HEK293 (cell line): ENCODE measurements around the gene NF2.
A peak's percentile ranks its signal among the peaks of the same experiment; 100 is the strongest.

Experiments
- HOXC10 ChIP-seq: sonication (generic); formaldehyde crosslinking; IDR thresholded peaks from 2 replicates; pipeline ENCODE4 v1.8.1; 2023; ENCODE audit warnings: mild to moderate bottlenecking, missing genetic modification reagents
- SCRT1 ChIP-seq: fragments of 450-650 bp; formaldehyde crosslinking; IDR thresholded peaks from 2 replicates; pipeline ENCODE4 v1.5.1; 2016; ENCODE audit warnings: missing biosample characterization, missing genetic modification characterization, borderline replicate concordance
- WT1 ChIP-seq: fragments of 450-650 bp; formaldehyde crosslinking; IDR thresholded peaks from 2 replicates; pipeline ENCODE4 v1.5.1; 2016; ENCODE audit warnings: missing biosample characterization, missing genetic modification characterization
- ZBTB17 ChIP-seq: fragments of 450-650 bp; formaldehyde crosslinking; IDR thresholded peaks from 2 replicates; pipeline ENCODE4 v1.5.1; 2016; ENCODE audit warnings: missing biosample characterization, missing genetic modification characterization
- ZBTB21 ChIP-seq: fragments of 450-650 bp; formaldehyde crosslinking; IDR thresholded peaks from 2 replicates; pipeline ENCODE4 v1.5.1; 2017; ENCODE audit warnings: missing biosample characterization, missing genetic modification characterization
- ZIC2 ChIP-seq: fragments of 450-650 bp; formaldehyde crosslinking; IDR thresholded peaks from 2 replicates; pipeline ENCODE4 v1.5.1; 2016; ENCODE audit warnings: missing biosample characterization, missing genetic modification characterization
- ZNF23 ChIP-seq: fragments of 450-650 bp; formaldehyde crosslinking; IDR thresholded peaks from 2 replicates; pipeline ENCODE4 v1.5.1; 2016; ENCODE audit warnings: missing biosample characterization, missing genetic modification characterization, borderline replicate concordance
- ZNF239 ChIP-seq: fragments of 450-650 bp; formaldehyde crosslinking; IDR thresholded peaks from 2 replicates; pipeline ENCODE4 v1.5.1; 2016; ENCODE audit warnings: missing biosample characterization, missing genetic modification characterization
- ZNF37A ChIP-seq: fragments of 450-650 bp; IDR thresholded peaks from 2 replicates; pipeline ENCODE4 v1.5.1; 2018; ENCODE audit warnings: missing biosample characterization, missing genetic modification characterization
- ZNF391 ChIP-seq: fragments of 450-650 bp; formaldehyde crosslinking; IDR thresholded peaks from 2 replicates; pipeline ENCODE4 v1.5.1; 2016; ENCODE audit warnings: low read depth, missing biosample characterization, missing genetic modification characterization, borderline replicate concordance
- ZNF426 ChIP-seq: fragments of 450-650 bp; formaldehyde crosslinking; IDR thresholded peaks from 2 replicates; pipeline ENCODE4 v1.5.1; 2017; ENCODE audit warnings: missing biosample characterization, missing genetic modification characterization, mild to moderate bottlenecking, inconsistent platforms, moderate library complexity
- ZNF623 ChIP-seq: fragments of 450-650 bp; formaldehyde crosslinking; IDR thresholded peaks from 2 replicates; pipeline ENCODE4 v1.5.1; 2016; ENCODE audit warnings: missing biosample characterization, missing genetic modification characterization
- ZNF654 ChIP-seq: fragments of 450-650 bp; formaldehyde crosslinking; IDR thresholded peaks from 2 replicates; pipeline ENCODE4 v1.5.1; 2016; ENCODE audit warnings: low read depth, missing biosample characterization, missing genetic modification characterization
- ZNF658 ChIP-seq: fragments of 450-650 bp; formaldehyde crosslinking; IDR thresholded peaks from 2 replicates; pipeline ENCODE4; 2016; ENCODE audit warnings: missing biosample characterization, missing genetic modification characterization
- ZNF830 ChIP-seq: fragments of 450-650 bp; IDR thresholded peaks from 2 replicates; pipeline ENCODE4 v1.5.0; 2018; ENCODE audit warnings: missing biosample characterization, missing genetic modification characterization, low read depth, mild to moderate bottlenecking, moderate library complexity
- TF ChIP-seq, protein P1 (sequence below): fragments of 450-650 bp; formaldehyde crosslinking; IDR thresholded peaks from 2 replicates; pipeline ENCODE4 v1.5.1; 2016; ENCODE audit warnings: missing biosample characterization, missing genetic modification characterization
- TF ChIP-seq, protein P2 (sequence below): fragments of 450-650 bp; formaldehyde crosslinking; IDR thresholded peaks from 2 replicates; pipeline ENCODE4 v1.5.1; 2017; ENCODE audit warnings: missing biosample characterization, missing genetic modification characterization
- TF ChIP-seq, protein P3 (sequence below): fragments of 450-650 bp; formaldehyde crosslinking; IDR thresholded peaks from 2 replicates; pipeline ENCODE4 v1.5.1; 2017; ENCODE audit warnings: missing biosample characterization, missing genetic modification characterization
- TF ChIP-seq, protein P4 (sequence below): fragments of 450-650 bp; formaldehyde crosslinking; conservative IDR thresholded peaks from 2 replicates; pipeline ENCODE4 v1.5.1; 2016; ENCODE audit warnings: low read depth, missing biosample characterization, missing genetic modification characterization

The NF2 gene

DNA sequence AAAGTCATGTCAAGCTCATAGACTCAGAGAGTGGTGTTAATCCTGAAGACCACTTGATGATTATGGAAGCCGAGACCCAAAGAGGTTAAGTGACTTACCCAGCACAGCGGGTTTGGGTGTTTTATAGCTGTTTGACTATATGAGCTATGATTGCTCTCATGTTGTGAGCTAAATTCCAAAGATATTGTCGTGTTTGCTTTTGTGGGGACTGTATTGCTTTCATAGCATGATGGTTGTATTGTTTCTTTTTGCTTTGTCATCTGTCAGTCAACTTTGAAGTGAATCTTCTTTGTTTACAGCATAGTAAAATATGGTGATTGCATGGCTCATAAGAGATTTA, 23.7 kb downstream of the NF2 start (continued):
- TF ChIP-seq, protein P1, sequence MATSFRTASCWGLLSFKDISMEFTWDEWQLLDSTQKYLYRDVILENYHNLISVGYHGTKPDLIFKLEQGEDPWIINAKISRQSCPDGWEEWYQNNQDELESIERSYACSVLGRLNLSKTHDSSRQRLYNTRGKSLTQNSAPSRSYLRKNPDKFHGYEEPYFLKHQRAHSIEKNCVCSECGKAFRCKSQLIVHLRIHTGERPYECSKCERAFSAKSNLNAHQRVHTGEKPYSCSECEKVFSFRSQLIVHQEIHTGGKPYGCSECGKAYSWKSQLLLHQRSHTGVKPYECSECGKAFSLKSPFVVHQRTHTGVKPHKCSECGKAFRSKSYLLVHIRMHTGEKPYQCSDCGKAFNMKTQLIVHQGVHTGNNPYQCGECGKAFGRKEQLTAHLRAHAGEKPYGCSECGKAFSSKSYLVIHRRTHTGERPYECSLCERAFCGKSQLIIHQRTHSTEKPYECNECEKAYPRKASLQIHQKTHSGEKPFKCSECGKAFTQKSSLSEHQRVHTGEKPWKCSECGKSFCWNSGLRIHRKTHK (tag by site-specific recombination) = no peak
- peak; percentile 80; the same call in 1 of the 2 replicates for TF ChIP-seq SCRT1 (tag by site-specific recombination)
- TF ChIP-seq ZNF623 (tag by site-specific recombination) = no peak
- TF ChIP-seq ZNF426 (tag by site-specific recombination) = no peak
- TF ChIP-seq ZBTB21 (tag by site-specific recombination) = no peak
- no peak for TF ChIP-seq WT1 (tag by site-specific recombination)
- TF ChIP-seq, protein P2, sequence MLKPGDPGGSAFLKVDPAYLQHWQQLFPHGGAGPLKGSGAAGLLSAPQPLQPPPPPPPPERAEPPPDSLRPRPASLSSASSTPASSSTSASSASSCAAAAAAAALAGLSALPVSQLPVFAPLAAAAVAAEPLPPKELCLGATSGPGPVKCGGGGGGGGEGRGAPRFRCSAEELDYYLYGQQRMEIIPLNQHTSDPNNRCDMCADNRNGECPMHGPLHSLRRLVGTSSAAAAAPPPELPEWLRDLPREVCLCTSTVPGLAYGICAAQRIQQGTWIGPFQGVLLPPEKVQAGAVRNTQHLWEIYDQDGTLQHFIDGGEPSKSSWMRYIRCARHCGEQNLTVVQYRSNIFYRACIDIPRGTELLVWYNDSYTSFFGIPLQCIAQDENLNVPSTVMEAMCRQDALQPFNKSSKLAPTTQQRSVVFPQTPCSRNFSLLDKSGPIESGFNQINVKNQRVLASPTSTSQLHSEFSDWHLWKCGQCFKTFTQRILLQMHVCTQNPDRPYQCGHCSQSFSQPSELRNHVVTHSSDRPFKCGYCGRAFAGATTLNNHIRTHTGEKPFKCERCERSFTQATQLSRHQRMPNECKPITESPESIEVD (tag by site-specific recombination) = no peak
- TF ChIP-seq ZNF658 (tag by site-specific recombination) = no peak
- TF ChIP-seq ZNF654 = no peak
- no peak for TF ChIP-seq ZNF830 (tag by site-specific recombination)
- no peak for TF ChIP-seq ZNF23 (tag by site-specific recombination)
- TF ChIP-seq ZNF239 (tag by site-specific recombination) = no peak
- TF ChIP-seq HOXC10 (CRISPR knock-in tag) = no peak
- no peak for TF ChIP-seq ZNF37A (tag by site-specific recombination)
- TF ChIP-seq ZNF391 (tag by site-specific recombination) = no peak
- TF ChIP-seq, protein P3, sequence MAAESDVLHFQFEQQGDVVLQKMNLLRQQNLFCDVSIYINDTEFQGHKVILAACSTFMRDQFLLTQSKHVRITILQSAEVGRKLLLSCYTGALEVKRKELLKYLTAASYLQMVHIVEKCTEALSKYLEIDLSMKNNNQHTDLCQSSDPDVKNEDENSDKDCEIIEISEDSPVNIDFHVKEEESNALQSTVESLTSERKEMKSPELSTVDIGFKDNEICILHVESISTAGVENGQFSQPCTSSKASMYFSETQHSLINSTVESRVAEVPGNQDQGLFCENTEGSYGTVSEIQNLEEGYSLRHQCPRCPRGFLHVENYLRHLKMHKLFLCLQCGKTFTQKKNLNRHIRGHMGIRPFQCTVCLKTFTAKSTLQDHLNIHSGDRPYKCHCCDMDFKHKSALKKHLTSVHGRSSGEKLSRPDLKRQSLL (tag by site-specific recombination) = no peak
- peak; percentile 92 for TF ChIP-seq ZIC2 (tag by site-specific recombination)
- TF ChIP-seq, protein P4, sequence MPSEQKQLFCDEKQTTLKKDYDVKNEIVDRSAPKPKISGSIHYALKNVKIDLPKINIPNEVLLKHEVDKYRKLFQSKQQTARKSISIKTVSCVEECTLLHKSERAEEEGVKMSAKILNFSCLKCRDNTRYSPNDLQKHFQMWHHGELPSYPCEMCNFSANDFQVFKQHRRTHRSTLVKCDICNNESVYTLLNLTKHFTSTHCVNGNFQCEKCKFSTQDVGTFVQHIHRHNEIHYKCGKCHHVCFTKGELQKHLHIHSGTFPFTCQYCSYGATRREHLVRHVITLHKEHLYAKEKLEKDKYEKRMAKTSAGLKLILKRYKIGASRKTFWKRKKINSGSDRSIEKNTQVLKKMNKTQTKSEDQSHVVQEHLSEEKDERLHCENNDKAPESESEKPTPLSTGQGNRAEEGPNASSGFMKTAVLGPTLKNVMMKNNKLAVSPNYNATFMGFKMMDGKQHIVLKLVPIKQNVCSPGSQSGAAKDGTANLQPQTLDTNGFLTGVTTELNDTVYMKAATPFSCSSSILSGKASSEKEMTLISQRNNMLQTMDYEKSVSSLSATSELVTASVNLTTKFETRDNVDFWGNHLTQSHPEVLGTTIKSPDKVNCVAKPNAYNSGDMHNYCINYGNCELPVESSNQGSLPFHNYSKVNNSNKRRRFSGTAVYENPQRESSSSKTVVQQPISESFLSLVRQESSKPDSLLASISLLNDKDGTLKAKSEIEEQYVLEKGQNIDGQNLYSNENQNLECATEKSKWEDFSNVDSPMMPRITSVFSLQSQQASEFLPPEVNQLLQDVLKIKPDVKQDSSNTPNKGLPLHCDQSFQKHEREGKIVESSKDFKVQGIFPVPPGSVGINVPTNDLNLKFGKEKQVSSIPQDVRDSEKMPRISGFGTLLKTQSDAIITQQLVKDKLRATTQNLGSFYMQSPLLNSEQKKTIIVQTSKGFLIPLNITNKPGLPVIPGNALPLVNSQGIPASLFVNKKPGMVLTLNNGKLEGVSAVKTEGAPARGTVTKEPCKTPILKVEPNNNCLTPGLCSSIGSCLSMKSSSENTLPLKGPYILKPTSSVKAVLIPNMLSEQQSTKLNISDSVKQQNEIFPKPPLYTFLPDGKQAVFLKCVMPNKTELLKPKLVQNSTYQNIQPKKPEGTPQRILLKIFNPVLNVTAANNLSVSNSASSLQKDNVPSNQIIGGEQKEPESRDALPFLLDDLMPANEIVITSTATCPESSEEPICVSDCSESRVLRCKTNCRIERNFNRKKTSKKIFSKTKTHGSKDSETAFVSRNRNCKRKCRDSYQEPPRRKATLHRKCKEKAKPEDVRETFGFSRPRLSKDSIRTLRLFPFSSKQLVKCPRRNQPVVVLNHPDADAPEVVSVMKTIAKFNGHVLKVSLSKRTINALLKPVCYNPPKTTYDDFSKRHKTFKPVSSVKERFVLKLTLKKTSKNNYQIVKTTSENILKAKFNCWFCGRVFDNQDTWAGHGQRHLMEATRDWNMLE = no peak
- no peak for TF ChIP-seq ZBTB17
